Activated CD4-positive, alpha-beta T cell treated with anti-CD3 and anti-CD28 coated beads for 4 hours (primary cell): ENCODE results near the gene WDR5.
A peak's percentile ranks its signal among the peaks of the same experiment; 100 is the strongest.

Experiments used
- DNase-seq, 2 donors: peaks; one replicate each; pipeline ENCODE4 v3.0.0-alpha.2; 2020

Gene WDR5

DNA sequence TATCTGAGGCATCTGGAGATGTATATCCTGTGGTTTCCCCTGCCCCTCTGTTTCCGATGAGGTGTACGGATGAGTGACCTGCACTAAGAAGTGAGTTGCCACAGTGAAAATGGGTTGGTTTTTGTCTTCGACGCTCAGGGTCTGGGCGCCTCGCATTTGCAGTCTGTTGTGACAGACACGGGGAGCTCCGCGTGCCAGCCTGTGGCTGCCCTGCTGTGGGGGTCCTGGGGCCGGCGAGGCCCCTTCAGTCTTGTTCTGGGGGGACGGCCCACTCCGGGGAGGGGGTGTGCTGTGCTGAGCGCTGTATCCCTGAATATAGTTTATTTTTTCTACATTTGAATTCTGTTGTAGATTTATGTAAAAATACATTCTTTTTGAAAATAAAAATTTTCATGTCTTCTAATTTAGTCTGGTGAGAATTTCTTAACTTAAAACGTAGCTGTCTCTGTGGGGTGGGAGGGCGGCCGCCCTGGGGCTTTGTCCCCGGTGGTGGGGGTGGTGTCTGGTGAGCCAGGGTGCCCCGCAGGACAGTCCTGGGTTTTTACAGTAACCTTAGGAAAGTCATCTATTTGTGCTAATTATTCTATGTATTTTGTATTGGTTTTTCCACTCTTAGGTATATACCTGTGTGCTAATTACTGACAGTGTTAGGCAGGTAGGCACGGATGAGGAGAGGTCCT, 23.8 kb downstream of the WDR5 start:
- no peak for DNase-seq

DNA sequence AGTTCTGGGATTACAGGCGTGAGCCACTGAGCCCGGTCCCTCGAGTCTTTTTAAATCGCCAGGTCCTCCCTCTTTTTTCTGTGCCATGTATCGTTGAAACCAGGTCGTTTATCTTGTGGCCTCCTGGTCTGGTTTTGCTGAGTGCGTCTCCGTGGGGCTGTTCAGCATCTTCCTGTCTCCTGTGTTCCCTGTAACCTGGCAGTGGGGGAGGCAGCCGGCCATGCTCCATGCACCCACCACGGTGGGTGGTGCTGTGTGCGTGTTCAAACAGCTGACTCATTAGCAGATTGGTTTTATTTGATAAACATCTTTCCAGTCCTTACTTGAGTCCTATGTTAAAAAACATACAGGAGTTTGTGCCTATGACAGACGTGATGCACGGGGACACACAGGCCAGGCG, 25.8 kb downstream of the WDR5 start:
- DNase-seq = no peak

DNA sequence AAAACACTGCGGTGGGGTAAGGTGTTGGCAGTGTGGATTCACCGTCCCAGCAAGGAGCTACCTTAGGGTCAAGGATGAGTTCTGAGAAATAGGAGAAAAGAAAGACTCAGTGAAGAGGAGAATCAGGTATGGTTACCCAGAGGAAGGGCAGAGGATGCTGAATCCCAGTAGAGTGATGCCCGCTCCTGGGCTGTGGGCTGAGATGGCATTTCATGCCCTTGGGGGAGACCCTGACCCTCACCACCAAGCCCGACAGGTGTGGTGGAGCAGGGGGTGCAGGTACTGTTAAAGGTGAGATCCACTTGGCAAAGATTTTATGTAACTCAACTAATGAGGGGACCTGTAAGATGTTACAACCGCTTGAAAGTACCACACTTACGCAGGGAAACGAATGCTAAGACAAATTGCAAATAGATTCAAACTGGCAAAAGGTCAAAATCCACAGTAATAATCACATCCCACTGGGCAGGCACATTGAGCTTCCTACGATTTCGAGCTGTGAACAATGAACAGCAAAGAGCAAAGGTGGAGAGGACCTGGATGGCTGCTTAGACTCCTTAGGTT, 26.4 kb downstream of the WDR5 start:
- no peak for DNase-seq

DNA sequence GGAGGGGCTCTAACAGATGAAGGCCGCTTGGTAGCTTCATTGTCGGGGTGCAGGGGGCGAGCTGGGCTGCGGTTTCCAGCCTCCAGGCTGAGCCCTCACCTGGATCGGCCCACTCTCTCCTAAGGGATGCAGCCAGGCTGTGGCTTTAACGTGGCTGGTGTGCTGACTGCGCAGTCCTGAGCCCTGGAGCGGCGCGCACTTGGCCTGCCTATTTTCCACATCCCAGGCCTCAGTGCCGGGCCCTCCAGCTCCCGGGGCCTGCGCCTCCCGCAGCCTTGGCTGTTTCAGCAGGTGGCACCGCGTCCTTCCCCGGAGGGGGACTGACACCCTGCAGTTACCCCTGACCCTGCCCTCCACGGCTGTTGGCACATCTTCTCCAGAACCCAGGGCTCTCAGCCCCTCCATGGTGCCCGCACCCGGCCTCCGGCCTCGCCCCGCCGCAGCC, 27.1 kb downstream of the WDR5 start:
- no peak for DNase-seq

DNA sequence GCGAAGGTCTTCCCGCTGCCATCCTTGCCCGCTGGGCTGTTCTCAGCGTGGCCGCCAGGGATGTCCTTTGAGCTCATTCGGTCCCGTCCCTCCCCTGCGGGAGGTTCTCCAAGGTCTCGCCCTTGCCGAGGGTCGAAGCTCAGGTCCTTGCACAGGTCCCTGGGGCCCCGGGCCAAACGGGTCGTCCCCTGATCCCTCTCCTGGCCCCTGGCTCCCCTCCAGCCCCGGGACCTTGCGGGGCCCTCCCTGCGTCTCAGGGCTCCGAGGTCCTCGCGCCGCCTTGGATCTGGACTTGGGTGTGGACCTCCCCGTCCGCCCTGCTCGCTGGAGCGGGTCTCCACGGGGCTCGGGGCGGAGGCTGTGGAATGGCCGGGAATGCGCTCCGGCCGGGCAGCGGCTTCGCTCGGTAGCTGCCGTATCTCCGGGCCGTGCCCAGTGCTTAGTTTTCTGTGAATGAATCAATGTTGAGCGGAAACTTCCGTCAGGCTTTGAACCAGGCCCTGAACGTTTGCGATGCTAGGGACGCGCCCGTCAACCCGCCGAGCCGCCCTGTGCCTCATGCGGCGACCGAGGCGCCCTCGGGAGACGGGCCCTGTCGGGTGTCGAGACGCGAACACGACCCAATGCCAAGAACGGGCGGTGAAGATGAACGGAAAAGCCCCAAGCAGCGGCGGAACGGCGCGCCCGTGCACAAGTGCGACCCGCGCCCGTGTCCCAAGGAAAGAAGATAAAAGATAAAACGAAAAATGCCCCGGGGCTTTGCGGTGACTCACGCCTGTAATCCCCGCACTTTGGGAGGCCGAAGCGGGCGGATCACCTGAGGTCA, 27.7 kb downstream of the WDR5 start:
- DNase-seq = peak; percentile 60 to 69

DNA sequence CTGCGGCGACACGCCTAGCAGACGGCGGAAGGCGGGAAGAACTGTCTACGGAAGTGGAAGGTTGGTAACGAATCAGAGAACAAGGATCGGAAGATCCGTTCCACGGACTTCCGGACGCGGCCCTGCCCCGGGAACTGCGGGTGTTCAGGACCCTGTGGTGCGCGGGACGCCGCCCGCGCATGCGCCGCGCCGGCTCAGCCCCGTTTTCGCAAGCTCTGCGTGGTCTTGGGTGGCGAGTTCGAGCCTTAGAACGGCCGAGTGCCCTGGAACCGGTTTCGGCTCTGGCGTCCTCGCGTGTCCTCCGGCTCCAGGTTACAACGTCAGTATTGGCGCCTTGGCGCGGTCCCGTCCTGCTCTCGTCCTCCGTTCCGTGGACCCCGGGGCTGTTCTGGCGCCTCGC, 29.0 kb downstream of the WDR5 start:
- DNase-seq = no peak

DNA sequence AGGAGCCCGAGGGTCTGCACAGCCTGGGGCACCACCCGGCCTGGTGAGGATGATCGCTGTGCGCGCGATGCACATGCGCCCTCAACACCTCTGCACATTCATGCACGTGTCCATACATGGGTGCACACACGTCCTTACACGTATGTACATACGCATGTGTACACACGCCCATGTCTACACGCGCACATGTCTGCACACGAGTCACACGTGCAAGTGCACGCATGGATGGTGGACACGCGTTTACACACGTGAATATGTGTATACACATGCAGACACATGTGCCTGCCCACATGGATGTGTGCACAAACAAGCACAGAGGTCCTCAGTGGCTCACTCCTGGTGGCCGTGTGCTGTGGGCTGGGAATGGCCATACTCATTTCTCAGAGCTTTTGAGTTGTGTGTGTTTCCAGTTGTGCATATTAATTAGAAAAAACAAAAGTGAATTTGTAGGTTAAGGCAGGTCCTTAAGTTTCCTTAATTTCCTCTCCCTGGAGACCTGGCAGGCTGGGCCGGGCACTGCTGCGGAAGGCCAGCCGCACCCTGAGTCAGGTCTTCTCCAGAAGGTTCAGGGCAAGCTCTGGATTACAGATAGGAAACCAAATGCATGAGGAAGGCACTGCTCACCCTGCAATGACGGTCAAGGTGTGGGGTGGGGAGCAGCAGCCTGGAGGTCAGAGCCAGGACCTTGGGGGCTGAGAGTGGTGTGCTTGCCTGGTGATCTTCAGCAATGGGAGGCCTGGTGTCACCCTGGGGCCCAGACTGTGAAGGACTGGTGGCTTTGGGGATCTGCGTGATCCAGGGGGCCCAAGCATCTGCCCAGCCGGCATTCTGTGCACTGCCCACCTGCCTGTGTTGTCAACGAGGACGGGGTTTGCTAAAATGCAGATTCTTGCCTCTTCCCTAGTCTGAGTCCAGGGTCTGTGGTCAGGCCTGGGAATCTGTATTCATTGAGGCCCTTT, 29.8 kb downstream of the WDR5 start:
- DNase-seq = peak; percentile 31 to 41

DNA sequence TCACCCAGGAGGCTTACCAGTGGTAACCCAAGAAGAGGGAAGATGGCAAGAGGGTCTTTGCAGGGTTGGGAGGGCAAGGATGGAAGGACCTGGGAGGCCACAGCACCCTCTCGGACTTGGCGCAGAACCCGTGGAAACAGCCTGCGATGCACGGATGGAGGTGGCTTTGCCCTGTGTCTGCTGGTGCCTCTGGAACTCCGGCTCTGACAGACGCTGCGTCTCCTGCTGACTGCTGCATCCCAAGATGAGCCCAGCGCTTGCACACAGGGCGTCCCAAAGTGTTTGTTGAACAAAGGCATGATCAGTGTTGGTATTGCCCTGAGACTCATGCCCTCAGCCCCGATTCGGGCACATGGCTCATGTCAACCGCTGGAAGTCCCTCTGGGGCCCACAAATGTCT, 30.5 kb downstream of the WDR5 start:
- DNase-seq = no peak

DNA sequence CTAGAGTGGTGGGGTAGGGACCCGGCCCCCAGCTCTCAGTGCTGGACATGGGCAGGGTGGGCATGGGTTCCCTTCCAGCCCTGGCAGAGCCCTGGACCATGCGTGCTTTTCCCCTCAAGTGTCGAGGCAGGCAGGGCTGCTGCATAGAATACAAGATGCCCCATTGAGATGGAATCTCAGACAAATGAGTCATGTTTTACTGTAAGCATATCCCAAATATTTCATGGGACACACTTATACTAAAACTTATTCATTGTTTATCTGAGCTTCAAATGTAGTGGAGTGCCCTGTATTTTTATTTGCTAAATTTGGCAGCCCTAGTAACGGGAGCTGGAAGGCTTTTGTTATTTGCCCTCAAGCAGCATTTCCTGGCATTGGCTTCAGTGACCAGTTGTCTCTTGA, 31.6 kb downstream of the WDR5 start:
- no peak for DNase-seq

DNA sequence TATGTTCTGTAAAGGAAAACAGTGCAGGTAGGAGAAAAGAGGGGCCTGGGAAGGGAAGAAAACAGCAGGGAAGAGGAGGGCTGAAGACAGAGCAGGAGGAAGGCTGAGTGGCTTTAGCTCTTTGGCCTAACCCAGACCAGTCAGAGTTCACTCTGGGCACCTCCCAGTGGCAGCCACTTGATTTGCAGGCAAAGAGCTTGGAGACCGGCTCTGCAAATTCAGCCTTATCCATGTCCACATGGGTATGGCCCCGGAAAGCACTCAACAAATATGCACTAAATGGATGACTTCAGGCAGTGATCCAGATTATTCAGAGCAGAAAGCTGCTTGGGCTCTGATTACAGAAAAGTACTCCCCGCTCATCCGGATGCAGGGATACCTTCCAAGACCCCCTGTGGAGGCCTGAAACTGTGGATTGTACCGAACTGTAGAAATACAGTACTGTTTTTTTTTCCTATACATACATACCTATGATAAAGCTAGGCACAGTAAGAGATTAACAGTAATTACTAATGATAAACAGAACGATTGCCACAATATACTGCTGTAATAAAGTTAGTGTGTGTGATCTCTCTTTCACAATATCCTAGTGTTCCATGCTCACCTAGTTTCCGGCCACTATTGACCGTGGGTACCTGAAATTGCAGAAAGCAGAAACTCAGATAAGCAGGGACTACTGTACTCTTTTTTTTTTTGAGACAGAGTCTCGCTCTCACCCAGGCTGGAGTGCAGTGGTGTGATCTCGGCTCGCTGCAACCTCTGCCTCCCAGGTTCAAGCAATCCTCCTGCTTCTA, 33.1 kb downstream of the WDR5 start:
- DNase-seq = no peak

DNA sequence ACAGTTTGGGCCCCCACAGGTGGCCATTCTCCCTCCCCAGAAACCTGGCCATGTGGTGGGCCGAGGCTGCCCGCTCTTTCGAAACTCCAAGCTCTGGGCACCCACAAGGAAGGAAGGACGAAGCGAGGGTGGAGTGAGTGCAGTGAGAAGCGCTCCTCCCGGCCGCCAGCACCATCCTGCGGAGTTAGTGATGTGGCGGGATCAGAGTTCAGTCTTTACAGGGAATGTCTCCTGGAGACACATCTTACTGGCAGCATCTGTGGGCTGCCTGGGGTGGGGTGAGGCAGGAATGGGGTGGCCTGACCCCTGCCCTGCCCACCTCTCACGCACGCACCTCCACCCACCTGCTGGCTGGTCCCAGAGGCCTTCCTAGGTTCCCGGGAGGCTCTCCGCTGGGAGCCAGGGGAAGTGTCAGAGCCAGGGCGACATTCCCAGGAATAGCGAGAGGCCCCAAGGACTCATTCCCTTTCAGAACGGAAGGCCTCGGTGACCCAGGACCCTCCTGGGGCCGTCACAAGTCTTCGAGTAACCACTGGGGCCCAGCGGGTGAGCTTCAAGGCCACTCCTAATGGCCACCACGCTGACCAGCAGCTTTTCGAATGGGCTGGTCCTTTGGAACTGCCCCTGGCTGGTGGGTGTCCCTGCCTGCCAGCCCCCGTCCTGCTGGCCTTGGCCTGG, 34.0 kb downstream of the WDR5 start:
- DNase-seq = no peak

DNA sequence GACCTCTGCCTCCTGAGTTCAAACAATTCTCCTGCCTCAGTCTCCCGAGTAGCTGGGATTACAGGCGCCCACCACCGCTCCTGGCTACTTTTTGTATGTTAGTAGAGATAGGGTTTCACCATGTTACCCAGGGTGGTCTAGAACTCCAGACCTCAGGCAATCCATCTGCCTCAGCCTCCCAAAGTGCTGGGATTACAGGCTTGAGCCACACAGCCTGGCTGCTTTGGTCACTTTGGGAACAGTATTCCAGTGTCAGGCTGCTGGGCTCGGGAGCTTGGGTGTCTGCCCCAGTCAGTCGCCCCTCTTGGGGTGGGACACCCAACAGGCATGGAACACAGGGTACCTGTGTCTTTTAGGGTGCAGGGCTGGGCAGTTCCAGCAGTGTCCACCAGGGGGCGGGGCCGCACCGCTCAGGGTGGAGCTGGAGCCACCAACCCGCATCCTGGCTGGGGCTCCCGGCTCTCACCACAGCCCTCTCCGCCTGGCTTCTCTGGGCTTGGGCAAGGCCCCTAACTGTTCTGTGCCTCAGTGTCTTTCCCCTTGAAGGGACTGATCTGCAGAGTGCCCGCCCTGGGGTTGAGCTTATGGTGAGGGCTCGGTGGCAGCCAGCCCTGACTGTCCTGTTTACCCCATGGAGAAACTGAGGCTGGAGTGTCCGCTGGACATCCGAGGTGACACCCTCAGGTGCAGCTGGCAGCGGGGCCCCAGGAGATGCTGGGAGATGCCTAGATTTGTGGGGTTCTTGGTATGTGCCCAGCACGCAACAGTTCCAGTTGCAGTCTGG, 34.8 kb downstream of the WDR5 start:
- no peak for DNase-seq

DNA sequence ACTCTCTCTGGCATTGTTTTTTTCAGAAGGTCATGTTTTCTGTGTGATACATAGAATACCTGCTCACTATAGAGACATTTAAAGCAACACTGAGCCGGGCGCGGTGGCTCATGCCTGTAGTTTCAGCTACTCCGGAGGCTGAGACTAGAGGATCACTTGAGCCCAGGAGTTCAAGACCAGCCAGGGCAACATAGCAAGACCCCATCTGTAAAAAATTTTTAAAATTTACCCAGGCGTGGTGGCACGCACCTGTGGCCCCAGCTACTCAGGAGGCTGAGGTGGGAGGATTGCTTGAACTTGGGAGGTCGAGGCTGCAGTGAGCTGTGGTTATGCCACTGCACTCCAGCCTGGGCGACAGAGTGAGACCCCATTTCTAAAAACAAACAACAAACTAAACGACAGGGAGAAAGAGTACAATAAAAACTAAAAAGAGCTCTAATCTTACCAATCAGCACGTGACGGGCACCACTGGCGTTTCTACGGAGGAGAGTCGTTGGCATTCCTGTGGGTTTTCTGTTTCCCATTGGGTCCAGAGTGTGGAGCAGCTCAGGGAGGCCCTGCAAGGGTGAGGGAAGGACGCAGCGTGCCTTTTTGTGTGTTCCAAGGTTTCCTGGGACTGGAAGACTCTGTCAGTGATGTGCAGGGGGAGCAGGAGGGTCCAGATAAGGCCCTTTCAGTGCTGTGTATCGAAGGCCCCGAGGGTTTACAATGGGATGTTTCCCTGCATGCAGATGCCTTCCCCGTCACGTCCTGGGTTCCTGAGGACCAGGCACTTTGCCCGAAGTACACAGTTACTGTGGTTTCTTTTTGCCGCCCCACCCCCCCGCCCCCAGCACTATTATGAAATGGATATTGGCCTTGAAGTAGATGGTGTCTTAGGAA, 35.7 kb downstream of the WDR5 start:
- DNase-seq = no peak

DNA sequence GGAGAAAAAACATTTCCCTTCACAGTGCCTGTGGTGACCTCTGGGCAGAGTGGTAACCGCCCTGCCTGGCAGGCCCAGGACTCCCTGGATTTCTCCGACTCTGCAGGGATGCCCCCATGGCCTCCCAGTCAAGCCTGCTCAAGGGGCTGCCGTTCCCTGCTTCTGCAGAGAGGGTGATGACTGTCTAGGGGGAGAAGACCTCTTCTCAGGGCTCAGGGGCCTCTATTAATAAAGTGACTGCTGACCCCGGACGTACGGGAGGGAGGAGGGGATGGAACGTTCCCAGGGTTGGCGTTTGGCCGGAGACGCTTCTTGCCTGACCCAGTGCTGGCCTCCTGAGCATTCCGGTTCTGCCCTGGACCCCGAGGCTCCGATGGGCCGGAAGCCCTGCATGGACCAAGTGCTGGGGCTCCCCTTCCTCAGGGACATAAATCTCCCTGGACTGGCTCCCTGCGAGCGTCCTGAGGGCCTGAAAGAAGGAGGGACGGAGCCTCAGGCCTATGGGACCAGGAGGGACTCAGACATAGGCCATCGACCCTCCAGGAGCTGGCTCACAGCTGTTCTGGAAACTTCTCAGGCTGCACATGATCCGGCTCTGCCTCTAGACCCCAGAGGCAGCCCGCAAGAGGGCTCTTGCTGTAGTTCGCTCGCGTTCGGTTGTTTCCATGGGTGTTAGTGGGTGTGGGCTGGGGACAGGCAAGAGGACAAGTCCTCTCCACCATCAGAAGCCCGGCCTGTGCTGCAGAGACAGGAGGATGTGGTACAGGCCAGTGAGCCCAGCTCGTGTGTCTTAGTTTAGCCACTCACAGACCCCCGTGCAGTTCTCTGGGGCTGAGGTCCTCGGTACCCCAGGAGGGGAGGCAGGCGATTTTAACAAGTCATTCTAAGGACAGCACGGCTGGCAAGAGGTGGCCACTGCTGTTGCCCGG, 36.6 kb downstream of the WDR5 start:
- no peak for DNase-seq

DNA sequence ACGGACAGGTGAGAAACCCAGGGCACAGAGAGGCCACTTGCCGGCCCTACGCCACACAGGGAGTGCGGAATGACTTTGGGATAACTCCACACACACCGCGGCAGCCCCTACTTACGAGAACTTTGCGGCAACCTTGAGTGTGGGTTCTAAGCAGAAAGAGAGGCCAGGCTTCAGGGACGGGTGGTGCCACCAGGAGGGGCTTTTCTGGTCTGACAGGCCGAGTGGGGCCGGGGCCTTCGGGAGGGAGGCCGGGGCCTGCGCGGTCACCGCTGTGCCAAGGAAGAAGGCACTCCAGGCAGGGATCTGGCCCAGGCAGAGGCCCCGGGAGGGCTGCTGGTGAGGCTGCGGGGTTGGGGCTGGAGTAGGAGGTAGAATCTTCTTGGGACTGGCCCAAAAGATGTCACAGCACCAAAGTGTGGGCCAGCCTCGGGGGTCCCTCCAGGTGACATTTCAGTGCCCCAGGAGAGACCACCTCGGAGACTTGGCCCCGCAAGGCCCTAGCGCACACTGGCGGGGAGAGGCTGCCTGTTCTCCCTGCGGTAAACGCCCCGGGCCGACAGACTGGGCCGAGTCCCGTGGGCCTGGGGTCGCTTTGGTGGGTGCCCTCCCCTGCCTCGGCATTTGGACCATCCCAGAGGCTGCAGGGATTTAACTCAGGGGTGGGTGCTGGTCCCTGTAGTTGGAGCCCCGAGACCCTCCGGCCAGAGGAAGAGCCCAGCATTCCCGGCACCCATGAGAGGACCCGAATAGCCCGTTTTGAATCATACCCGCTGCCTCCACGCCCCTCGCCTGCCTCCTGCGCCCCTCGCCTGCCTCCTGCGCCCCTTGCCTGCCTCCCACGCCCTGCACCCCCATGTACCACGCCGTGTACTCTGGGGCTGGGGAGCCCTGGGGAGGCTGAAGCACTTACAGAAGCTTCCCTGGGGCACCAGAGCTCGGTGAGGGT, 37.5 kb downstream of the WDR5 start:
- no peak for DNase-seq

DNA sequence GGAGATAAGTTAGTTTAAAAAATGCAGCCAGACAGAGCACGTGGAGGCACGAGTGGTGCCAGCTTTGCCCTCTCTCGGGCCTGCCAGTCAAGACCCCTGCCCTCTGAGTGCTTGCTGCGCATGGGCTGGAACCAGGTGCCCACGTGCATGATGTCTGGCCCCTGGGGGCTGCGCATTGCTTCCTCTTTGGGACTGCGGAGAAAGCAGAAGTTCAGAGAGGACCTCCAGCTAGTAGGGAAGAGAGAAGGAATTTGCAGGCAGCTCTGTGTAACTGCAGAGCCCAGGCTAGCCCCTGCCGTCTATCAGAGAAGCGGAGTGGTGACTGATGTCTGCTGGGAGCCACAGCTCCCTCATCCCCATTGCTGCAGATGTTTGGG, 38.2 kb downstream of the WDR5 start:
- DNase-seq = no peak
